Esophagus muscularis mucosa (tissue), 4 donors: ENCODE data around the gene INPP4B.

ENCODE experiments used
- EP300 ChIP-seq: sonication (generic); formaldehyde crosslinking; IDR thresholded peaks from one replicate; pipeline ENCODE4 v1.6.1; 2017; ENCODE audit warnings: antibody characterized with exemption
- POLR2A ChIP-seq: fragments of 450-650 bp; IDR thresholded peaks from one replicate; pipeline ENCODE4 v1.6.1; 2017; ENCODE audit warnings: antibody characterized with exemption, moderate library complexity, mild to moderate bottlenecking, low read depth
- TF ChIP-seq, protein P1 (sequence below), 3 experiments: fragments of 200-600 bp in 2 of 3; fragments of 450-650 bp in 1 of 3; sonication (generic) in 2 of 3; IDR thresholded peaks; one replicate each; pipeline ENCODE4 v1.5.1; 2017 to 2019; ENCODE audit warnings: antibody characterized with exemption in 3 of 3, mild to moderate bottlenecking in 2 of 3, moderate library complexity in 1 of 3

DNA sequence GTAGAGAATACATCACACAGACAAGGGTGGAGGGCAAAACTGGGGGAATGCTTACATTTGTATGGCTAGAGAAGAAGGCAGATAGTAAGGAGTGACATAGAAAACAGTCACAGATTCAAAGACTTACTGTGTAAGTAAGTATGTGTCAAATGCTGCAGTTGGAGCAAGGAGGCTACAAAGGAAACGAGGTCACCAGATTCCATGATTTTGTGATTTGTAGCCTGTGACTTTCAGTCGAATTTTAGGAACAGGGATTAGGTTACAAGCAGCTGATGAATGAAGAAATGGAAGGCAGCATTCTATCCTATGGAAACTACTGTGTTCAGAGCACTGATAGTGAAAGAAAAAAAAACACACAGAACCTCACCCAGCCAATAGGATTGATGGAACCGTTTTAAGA, 801.8 kb downstream of the INPP4B start:
- no peak for TF ChIP-seq POLR2A
- TF ChIP-seq EP300: no peak
- TF ChIP-seq, protein P1, sequence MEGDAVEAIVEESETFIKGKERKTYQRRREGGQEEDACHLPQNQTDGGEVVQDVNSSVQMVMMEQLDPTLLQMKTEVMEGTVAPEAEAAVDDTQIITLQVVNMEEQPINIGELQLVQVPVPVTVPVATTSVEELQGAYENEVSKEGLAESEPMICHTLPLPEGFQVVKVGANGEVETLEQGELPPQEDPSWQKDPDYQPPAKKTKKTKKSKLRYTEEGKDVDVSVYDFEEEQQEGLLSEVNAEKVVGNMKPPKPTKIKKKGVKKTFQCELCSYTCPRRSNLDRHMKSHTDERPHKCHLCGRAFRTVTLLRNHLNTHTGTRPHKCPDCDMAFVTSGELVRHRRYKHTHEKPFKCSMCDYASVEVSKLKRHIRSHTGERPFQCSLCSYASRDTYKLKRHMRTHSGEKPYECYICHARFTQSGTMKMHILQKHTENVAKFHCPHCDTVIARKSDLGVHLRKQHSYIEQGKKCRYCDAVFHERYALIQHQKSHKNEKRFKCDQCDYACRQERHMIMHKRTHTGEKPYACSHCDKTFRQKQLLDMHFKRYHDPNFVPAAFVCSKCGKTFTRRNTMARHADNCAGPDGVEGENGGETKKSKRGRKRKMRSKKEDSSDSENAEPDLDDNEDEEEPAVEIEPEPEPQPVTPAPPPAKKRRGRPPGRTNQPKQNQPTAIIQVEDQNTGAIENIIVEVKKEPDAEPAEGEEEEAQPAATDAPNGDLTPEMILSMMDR (IDR thresholded peaks at IDR 0.05): no peak
